AG04449 (cell line): ENCODE data around the gene SGIP1.
A peak's percentile ranks its signal among the peaks of the same experiment; 100 is the strongest.

Experiments used
- CTCF ChIA-PET: fragments of 350-600 bp; formaldehyde crosslinking; extraction: SDS; loops from one replicate; lab custom pipeline; 2021; ENCODE audit warnings: antibody characterized with exemption; lab: Yijun Ruan, JAX
- POLR2A ChIA-PET: fragments of 400-600, 350-600 bp; formaldehyde crosslinking; extraction: SDS; loops from one replicate; lab custom pipeline; 2020; ENCODE audit warnings: antibody characterized with exemption, inconsistent platforms; lab: Yijun Ruan, JAX
- DNase-seq: peaks from one replicate; pipeline ENCODE4 v3.0.0-alpha.2; 2010; ENCODE audit warnings: low read depth, low spot score
- H3K4me3 ChIP-seq: 2 replicates; pipeline ENCODE4 v1.5.1; 2011; ENCODE audit warnings: low read depth, mild to moderate bottlenecking, control low read depth, low read length
- TF ChIP-seq, protein P1 (sequence below): IDR thresholded peaks from one replicate; pipeline ENCODE4 v1.5.1; 2011; ENCODE audit warnings: mild to moderate bottlenecking, moderate library complexity, low read length, control low read depth, inconsistent platforms; ENCODE audit not compliant: insufficient read depth; ENCODE audit errors: missing control alignments

SGIP1 gene

GRCh38 chr1:66681686-66682085 lies 147.7 kb downstream of the SGIP1 start:
- no peak overlapping the region for H3K4me3 ChIP-seq
- DNase-seq = no peak
- CTCF ChIA-PET = interaction anchor here (1.3 kb wide), 1 partner anchor 45 kb away, joined by 5 read pairs; no protein-coding TSS in a partner anchor
- TF ChIP-seq, protein P1, sequence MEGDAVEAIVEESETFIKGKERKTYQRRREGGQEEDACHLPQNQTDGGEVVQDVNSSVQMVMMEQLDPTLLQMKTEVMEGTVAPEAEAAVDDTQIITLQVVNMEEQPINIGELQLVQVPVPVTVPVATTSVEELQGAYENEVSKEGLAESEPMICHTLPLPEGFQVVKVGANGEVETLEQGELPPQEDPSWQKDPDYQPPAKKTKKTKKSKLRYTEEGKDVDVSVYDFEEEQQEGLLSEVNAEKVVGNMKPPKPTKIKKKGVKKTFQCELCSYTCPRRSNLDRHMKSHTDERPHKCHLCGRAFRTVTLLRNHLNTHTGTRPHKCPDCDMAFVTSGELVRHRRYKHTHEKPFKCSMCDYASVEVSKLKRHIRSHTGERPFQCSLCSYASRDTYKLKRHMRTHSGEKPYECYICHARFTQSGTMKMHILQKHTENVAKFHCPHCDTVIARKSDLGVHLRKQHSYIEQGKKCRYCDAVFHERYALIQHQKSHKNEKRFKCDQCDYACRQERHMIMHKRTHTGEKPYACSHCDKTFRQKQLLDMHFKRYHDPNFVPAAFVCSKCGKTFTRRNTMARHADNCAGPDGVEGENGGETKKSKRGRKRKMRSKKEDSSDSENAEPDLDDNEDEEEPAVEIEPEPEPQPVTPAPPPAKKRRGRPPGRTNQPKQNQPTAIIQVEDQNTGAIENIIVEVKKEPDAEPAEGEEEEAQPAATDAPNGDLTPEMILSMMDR = no peak
- POLR2A ChIA-PET = no interaction called here

DNA sequence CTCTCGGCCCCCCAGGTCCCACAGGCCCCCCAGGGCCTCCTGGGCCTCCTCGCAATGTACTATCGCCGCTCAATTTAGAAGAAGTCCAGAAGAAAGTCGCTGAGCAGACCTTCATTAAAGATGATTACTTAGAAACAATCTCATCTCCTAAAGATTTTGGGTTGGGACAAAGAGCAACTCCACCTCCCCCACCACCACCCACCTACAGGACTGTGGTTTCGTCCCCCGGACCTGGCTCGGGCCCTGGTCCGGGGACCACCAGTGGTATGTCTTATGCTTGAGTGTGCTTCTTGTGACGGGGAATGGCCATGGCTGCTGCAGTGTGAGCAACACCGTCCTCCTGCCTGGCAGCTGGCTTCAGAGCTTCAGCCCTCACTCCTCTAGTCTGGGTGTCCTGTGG lies 148.2 kb downstream of the SGIP1 start:
- ChIA-PET POLR2A (no interaction called here), CTCF (no interaction called here)
- TF ChIP-seq, protein P1 = no peak

DNA sequence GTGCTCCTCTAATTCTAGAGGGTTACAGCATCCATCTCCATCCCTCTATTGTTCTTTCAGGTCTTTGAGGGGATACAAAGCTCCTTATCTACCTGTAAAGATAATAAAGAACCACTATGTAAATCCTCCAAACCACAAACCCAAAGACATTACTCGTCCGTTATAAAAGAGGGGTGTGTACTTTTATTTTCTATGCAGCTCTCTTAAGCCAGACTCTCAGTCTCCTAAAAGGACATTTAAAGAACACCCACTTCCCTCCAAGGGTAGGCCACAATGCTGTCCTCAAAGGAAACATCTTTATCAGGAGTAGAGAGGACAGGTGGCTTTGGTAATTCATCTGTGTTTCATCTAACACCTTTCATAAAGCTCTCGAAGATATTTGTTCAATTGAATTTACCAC lies 150.4 kb downstream of the SGIP1 start:
- H3K4me3 ChIP-seq = no peak overlapping the region
- ChIA-PET CTCF (interaction anchor here (0.9 to 3.5 kb wide), 3 partner anchors 9 to 42 kb away, joined by 4 to 14 read pairs (median 5); no protein-coding TSS in a partner anchor), POLR2A (no interaction called here)
- no peak for DNase-seq
- TF ChIP-seq, protein P1 = no peak

More for the DNA sequence above, 148.2 kb downstream of the SGIP1 start:
- no peak overlapping the region for H3K4me3 ChIP-seq
- DNase-seq = no peak

GRCh38 chr1:66685265-66685664 lies 151.3 kb downstream of the SGIP1 start:
- DNase-seq = no peak
- TF ChIP-seq, protein P1 = no peak
- POLR2A ChIA-PET = interaction anchor here (1.0 kb wide), 1 partner anchor 8 kb away, joined by 3 read pairs; no protein-coding TSS in a partner anchor
- CTCF ChIA-PET = interaction anchor here (3.5 kb wide), 1 partner anchor 41 kb away, joined by 14 read pairs; no protein-coding TSS in a partner anchor
- H3K4me3 ChIP-seq = no peak overlapping the region

GRCh38 chr1:66685670-66686069 lies 151.7 kb downstream of the SGIP1 start:
- no peak overlapping the region for H3K4me3 ChIP-seq
- CTCF ChIA-PET = interaction anchor here (3.5 kb wide), 1 partner anchor 40 kb away, joined by 14 read pairs; no protein-coding TSS in a partner anchor
- TF ChIP-seq, protein P1 = no peak
- POLR2A ChIA-PET = interaction anchor here (1.0 kb wide), 1 partner anchor 8 kb away, joined by 3 read pairs; no protein-coding TSS in a partner anchor
- DNase-seq = peak; percentile 21

GRCh38 chr1:66686406-66686805 lies 152.5 kb downstream of the SGIP1 start:
- DNase-seq = no peak
- POLR2A ChIA-PET = no interaction called here

More at GRCh38 chr1:66686406-66686805, 152.5 kb downstream of the SGIP1 start:
- TF ChIP-seq, protein P1 = no peak
- CTCF ChIA-PET = no interaction called here
- H3K4me3 ChIP-seq = no peak overlapping the region
